Suppressor macrophage (primary cell): ENCODE results near the gene AGPAT4.
"Not testable (repeated sequence)": the region's sequence is repeated elsewhere in the genome, so short reads cannot be mapped to it uniquely, and the experiment has no call there.

Source experiments
- DNase-seq, 4 experiments: peaks; one replicate each; pipeline ENCODE4 v3.0.0-alpha.2; 2020 to 2022

AGPAT4 gene

DNA sequence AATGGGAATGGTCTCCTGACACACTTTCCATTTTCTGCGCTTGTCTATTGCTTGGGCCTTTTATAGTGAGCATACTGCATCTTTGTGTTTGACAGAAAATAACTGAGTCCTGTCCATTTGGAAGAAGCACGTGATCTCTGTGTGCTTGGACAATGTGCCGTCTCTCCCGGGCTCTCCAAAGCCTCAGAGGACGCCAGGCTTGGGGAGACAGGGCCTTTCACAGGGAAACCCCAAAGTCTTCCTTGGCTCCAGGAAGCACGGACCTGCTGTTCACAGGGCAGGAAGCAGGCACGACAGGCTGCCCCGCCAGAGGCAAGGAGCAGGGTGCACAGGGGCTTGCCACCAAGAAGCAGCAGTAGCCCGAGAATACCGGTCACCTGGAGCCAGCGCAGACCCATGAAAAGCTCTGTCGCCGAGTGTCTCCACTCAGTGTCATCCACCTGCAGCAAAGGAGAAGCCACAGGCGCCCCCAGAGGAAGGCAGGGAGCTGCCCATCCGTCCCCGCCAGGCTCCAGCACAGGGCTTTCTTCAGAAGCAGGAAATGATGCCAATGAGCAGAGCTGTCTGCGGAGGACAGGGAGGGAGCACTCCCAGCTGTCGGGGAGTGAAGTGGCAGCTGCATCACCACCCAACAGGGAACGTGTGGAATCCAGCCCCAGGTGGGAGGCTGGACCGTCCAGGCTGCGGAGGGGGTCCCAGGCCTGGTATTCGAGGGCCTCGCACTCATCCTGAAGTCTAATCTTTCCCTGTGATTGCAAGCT lies 135.1 kb downstream of the AGPAT4 start:
- no peak for DNase-seq

- no peak for DNase-seq
Observed at GRCh38 chr6:161137839-161138542, 135.9 kb downstream of the AGPAT4 start.

DNA sequence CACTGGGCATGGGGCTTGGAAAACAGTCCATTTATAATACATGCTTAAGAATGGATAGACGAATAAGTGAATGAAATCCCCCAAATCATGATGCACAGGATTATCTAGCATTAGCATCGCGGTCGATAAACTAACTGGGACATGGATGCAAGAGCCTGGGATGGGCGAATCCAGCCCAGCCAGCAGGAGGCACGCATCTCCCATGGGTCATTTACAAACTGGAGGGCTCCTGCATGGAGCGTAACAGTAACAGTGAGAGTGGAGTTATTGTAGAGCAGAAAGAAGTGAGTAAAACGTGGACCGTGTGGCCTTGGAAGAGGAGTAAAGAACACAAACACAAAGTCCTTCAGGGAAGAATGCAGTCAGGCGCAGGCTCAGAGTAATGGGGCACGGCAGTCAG lies 136.5 kb downstream of the AGPAT4 start:
- no peak for DNase-seq

GRCh38 chr6:161136655-161137054 lies 137.2 kb downstream of the AGPAT4 start:
- no peak for DNase-seq

- peak; percentile 48 to 81 (median 62) for DNase-seq
Observed at GRCh38 chr6:161135695-161136591, 137.9 kb downstream of the AGPAT4 start.

DNA sequence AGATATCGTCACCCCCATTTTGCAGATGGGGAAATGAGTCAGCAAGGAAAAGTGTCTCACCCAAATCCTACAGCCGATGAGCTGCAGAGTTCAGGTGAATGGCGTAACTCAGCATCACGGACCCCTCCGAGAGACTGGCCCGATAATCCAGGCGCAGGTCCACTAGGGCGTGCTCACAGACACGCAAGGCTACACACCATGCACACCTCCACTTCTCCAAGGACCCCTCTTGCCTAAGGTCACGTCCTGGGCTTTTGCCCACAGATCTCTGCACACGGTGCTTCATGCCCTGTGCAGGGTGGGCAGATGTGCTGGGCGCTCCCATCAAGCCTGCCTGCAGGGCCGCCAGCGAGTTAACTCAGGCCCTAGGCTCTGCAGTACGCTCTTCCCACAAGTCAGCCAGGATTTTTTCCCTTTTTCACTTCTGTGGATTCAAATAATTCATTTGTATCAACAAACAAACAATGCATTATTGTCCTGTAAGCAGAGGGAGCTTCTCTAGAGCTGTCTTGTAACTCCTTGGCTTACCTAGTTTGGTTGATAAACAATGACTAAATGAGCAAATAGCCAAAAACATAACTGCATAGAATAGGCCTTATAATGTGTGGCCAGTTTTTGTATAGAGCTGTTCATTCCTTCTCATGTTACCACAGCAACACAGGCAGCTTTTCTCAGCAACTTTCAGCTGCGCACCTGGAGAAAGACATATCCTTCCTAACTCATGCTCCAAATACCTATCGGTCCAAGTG lies 139.1 kb downstream of the AGPAT4 start:
- DNase-seq, result no peak

- no peak for DNase-seq
Observed at GRCh38 chr6:161133963-161134362, 139.9 kb downstream of the AGPAT4 start.

GRCh38 chr6:161132384-161132783 lies 141.5 kb downstream of the AGPAT4 start:
- no peak for DNase-seq

DNA sequence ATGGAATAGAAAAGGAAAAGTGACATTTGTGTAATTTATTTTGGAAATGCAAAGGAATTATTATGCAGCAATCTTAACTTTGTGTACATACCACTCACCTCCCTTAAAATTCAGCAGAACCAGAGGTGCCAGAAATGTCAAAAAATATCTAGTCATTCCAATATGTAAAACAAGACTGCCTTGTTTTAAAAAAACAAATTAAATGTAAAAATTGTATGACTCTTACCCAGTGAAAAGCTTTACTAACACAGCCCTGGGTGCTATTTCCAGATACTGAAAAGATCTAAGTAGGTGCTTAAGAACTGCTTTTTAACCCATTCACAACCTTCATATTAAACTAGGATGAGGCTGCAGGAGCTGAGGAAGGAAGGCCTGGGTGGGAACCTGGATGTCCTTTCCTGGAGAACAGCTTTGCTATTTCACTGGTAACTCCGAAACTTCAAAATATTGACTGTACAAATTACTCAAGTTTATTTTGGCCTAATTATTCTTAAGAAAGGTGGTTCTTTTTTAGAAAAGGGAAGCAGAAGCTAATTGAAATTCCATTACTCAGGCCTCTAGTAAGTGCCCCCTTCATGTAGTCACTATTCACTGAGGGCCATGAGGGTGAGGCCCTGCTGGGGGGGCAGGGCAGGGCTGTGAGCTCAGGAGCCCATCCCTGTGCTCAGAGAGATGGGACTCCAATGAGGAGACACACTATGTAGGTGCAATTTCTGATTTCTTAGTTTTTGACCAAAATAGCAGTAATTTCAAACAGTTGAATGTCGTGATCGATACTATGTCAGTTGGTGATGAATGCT lies 142.7 kb downstream of the AGPAT4 start:
- DNase-seq, result no peak

DNA sequence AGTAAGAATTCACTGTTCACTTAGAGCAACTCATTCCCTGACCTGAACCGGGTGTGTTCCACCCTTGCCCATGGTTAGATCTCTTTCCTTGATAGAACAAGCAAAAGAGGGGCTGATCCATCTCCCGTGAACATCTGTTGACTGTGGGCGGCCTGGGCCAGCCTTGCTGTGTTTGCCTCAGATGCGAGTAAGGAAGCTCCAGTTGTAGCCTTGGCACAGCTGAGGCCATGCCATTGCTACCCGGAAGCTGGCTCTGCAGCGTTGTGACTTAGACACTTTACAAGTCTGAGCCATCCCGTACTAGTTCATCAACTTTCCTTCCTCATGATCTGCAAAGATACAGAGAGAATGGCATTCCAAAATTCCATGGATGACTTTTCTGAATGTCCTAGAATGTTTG lies 143.3 kb downstream of the AGPAT4 start:
- DNase-seq, result no peak

GRCh38 chr6:161128680-161129196 lies 145.1 kb downstream of the AGPAT4 start:
- peak in 1 of 4 experiments; percentile 12 for DNase-seq

DNA sequence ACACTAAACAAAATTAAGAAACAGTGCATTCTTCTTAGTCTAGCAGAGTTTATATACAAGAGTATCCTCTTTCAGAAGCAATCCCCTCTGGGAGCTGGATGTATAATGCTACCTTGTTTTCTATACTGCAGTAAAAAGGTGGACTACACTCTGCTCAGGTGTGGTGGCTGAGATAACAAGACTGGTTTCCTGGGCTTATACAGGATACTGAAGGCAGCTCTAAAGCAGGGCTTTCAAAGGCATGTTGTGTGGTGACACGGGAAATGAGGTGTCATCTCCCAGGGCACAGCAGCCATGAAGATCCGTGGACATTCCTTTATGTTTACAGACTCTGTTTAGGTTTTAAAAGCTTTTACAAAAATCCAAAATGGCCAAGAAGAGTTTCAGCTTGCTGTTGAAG lies 145.6 kb downstream of the AGPAT4 start:
- DNase-seq, result no peak

GRCh38 chr6:161127071-161127740 lies 146.7 kb downstream of the AGPAT4 start:
- no peak for DNase-seq

- no peak for DNase-seq
Observed at GRCh38 chr6:161125591-161125990, 148.3 kb downstream of the AGPAT4 start.

DNA sequence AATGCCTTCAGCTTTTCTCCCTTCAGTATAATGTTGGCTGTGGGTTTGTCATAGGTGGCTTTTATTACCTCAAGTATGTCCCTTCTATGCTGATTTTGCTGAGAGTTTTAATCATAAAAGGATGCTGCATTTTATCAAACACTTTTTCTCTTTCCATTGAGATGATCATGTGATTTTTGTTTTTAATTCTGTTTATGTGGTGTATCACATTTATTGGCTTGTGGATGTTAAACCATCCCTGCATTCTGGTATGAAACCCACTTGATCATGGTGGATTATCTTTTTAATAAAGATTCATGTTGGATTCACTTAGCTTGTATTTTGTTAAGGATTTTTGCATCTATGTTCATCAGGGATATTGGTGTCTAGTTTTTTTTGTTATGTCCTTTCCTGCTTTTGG lies 150.5 kb downstream of the AGPAT4 start:
- DNase-seq, result not testable (repeated sequence)

- no peak for DNase-seq
Observed at GRCh38 chr6:161117942-161118341, 155.9 kb downstream of the AGPAT4 start.

- DNase-seq, result peak; percentile 89 to 98 (median 92)
Observed at GRCh38 chr6:161117308-161117707, 156.6 kb downstream of the AGPAT4 start.

- DNase-seq, result no peak
Observed at GRCh38 chr6:161116554-161116953, 157.3 kb downstream of the AGPAT4 start.

- no peak for DNase-seq
Observed at GRCh38 chr6:161115468-161115867, 158.4 kb downstream of the AGPAT4 start.

DNA sequence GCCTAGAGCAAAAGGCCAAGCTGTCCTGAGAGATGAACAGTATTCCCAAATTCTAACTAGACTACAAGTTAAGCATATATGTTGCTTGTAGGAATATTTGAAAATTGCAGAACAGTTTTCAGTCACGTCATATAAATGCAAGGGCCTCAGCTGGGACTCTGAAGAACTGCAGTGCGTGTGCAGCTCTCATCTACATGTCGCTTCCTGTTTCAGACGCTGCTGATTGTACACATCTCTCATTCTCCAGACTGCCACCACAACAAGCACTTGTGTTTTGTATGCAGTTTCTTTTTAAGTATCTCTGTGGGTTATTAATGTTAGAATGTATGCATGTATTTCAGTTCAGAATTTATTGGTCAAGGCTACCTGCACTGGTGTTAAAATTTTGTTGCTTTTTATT lies 162.6 kb downstream of the AGPAT4 start:
- DNase-seq, result peak; percentile 66 to 83 (median 74)
